ENCODE data around the gene CDHR2. TPM values are rescaled to one million over a fixed set of nuclear protein-coding genes. Genes with fewer than 3 reads are reported as not detected.
"Not testable (repeated sequence)": the region's sequence is repeated elsewhere in the genome, so short reads cannot be mapped to it uniquely, and the experiment has no call there.

CDHR2 gene
- polyA plus RNA-seq, 1 donor, result 0.17 TPM

- DNase-seq, result no peak
Observed at GRCh38 chr5:176570044-176570443, 20.9 kb downstream of the CDHR2 start.

- DNase-seq, result peak; percentile 32
Observed at GRCh38 chr5:176573564-176574296, 24.6 kb downstream of the CDHR2 start.

DNA sequence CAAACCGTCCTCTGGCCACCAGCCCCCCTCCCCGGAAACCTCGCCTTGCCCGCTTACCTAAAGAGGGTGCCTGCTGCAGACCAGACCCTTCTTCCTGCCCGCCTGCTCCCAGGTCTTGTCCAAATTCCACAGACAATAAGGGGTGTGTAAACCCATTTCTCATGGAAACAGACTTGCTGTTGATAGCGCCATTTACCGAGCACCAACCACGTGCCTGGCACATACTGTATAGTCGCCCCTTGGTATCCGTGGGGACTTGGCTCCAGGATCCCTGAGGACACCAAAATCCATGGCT is 25.1 kb downstream of the CDHR2 start:
- no peak for DNase-seq

DNA sequence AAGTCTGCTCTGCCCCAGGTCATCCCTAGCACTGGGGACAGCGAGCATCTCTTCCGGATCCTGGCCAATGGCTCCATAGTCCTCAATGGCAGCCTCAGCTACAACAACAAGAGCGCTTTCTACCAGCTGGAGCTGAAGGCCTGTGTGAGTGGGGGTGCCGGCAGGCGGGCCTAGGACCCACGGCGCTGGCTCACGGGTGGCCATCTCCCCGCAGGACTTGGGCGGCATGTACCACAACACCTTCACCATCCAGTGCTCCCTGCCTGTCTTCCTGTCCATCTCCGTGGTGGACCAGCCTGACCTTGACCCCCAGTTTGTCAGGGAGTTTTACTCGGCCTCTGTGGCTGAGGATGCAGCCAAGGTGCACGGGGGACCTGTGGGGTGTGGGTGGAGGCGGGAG is 25.9 kb downstream of the CDHR2 start:
- DNase-seq, result no peak

DNA sequence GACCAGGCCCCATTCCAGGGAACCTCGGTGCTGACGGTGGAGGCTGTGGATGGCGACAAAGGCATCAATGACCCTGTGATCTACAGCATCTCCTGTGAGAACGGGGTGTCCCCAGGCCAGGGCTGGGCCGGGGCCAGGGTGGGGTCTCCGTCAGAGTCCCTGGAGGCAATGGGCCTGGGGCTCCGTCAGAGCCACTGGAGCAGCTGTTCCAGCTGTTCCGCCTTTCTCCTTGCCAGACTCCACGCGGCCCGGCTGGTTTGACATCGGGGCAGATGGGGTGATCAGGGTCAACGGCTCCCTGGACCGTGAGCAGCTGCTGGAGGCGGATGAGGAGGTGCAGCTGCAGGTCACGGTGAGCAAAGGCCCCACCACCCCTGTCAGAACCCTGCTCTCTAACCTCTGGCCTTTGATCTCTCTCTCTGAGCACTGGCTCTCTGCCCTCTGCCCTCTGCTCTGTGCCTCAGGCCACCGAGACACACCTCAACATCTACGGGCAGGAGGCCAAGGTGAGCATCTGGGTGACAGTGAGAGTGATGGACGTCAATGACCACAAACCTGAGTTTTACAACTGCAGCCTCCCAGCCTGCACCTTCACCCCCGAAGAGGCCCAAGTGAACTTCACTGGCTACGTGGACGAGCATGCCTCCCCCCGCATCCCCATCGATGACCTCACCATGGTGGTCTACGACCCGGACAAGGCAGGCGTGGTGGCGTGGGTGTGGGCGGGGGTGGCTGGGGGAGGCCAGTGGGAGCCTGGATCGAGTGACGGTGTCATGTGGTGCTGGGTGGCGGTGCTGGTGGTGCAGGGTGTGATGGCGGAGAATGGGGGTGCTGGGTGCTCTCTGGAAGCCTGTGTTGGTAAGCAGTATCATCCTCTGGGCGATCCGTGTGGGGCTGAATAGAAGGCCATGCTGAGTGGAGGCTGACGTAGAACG is 26.6 kb downstream of the CDHR2 start:
- DNase-seq, result no peak

DNA sequence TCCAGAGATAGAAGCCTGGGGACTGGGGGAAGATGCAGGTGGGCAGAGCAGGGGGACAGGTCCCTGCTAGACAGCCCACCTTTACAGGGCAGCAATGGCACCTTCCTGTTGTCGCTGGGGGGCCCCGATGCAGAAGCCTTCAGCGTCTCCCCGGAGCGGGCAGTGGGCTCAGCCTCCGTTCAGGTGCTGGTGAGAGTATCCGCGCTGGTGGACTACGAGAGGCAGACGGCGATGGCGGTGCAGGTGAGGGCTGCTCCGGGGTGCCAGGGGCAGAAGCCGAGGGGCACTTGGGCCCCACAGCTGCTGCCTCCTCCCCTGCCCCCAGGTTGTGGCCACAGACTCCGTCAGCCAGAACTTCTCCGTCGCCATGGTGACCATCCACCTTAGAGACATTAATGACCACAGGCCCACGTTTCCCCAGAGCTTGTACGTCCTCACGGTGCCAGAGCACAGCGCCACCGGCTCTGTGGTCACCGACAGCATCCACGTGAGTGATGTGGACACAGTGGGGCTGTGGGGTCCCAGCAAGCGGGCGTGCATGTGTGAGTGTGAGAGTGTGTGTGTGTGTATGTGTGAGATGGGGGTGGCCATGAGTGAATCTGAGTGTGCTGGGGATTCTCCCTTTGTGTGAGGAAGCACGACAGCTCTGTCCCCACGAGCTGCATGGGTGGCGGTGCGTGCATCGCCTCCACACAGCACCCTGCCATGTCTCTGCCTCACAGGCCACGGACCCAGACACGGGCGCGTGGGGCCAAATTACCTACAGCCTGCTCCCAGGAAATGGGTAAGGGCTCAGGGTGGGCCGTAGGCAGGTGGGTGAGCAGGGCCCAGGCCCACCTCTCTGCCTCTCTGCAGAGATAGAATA is 28.4 kb downstream of the CDHR2 start:
- DNase-seq, result no peak

DNA sequence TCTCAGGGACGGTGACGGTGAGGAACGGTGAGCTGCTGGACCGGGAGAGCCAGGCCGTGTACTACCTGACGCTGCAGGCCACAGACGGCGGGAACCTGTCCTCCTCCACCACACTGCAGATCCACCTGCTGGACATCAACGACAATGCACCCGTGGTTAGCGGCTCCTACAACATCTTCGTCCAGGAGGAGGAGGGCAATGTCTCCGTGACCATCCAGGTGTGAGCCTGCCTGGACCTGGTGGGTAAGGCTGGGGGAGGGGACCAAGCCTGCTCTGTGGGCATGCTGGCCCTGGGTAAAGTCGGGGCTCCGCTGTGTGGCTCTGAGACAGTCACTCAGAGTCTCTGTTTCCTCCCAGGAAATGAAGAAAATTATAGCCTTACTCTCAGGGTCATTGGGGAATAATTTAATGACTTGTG is 29.3 kb downstream of the CDHR2 start:
- peak; percentile 20 for DNase-seq

GRCh38 chr5:176579323-176579722 is 30.2 kb downstream of the CDHR2 start:
- no peak for DNase-seq

GRCh38 chr5:176581361-176581760 is 32.2 kb downstream of the CDHR2 start:
- DNase-seq, result no peak

GRCh38 chr5:176583076-176583475 is 33.9 kb downstream of the CDHR2 start:
- DNase-seq, result no peak

- DNase-seq, result no peak
Observed at GRCh38 chr5:176587398-176587797, 38.3 kb downstream of the CDHR2 start.

- DNase-seq, result no peak
Observed at GRCh38 chr5:176588297-176588696, 39.2 kb downstream of the CDHR2 start.

GRCh38 chr5:176589039-176589769 is 40.1 kb downstream of the CDHR2 start:
- DNase-seq, result no peak

- DNase-seq, result no peak
Observed at GRCh38 chr5:176590035-176590717, 41.0 kb downstream of the CDHR2 start.

DNA sequence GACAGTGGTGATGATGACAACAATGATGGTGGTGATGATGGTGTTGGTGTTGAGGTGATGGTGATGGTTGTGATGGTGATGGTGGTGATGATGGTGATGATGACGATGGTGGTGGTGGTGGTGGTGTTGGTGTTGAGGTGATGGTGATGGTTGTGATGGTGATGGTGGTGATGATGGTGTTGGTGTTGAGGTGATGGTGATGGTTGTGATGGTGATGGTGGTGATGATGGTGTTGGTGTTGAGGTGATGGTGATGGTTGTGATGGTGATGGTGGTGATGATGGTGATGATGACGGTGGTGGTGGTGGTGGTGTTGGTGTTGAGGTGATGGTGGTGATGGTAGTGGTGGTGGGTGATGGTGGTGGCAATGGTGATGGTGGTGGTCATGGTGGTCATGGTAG is 42.5 kb downstream of the CDHR2 start:
- not testable (repeated sequence) for DNase-seq

DNA sequence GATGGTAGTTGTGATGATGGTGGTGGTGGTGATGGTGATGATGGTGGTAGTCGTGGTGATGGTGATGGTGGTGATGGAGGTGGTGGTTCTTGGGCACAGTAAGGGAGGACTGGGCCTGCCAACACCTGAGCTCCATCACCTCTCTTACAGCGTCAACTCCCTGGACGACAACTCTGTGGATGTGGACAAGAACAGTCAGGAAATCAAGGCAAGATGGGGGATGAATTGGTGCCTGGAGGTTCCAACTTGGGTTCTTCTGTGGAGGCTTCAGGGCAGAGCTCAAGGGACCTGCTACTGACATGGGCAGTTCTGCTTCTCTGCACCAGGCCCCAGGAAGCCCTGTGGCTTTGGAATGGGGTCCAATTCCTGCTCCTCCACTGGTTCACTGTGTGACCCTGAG is 43.4 kb downstream of the CDHR2 start:
- DNase-seq, result no peak

DNA sequence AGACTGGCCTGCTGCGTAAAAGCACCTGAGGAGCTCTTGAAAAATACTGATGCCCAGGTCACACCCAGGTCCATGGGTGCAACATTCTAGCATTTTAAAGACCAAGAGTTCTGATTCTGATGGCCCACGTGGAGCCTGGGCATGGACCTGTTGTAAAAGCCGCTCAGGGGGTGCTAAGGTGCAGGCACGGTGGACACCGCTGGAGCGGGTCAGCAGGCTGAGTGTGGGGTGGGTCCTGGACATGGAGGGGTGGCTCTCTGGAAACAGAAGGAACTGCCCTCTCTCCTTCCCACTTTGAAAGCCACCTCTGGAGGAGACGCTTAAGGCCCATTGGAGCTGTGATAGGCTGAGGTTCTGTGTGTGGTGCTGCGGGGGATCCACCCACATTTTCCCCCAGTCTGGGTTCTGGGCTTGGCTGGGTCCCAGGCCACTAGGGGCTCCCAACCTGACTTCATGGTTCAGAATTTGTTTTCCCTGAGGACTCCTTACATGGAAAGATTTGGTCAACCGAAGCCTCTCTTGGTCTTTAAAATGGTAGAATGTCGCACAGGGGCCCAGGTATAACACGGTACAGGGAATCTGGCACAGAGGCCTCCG is 44.2 kb downstream of the CDHR2 start:
- no peak for DNase-seq

- DNase-seq, result no peak
Observed at GRCh38 chr5:176594554-176594953, 45.4 kb downstream of the CDHR2 start.

DNA sequence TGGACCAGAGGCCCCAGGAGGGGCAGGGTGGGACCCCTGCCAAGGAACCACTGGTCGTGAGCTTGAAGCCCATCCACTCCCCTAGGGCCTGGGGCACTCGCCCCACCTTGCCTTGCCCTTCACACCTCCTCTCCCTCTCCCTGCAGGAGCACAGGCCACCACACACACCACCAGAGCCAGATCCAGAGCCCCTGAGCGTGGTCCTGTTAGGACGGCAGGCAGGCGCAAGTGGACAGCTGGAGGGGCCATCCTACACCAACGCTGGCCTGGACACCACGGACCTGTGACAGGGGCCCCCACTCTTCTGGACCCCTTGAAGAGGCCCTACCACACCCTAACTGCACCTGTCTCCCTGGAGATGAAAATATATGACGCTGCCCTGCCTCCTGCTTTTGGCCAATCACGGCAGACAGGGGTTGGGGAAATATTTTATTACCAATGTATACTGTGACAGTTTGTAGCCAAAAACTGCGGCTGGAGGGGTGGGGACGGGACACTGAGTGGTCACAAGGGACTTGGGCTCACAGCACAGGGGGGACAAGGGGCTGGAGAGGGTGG is 46.3 kb downstream of the CDHR2 start:
- DNase-seq, result no peak

DNA sequence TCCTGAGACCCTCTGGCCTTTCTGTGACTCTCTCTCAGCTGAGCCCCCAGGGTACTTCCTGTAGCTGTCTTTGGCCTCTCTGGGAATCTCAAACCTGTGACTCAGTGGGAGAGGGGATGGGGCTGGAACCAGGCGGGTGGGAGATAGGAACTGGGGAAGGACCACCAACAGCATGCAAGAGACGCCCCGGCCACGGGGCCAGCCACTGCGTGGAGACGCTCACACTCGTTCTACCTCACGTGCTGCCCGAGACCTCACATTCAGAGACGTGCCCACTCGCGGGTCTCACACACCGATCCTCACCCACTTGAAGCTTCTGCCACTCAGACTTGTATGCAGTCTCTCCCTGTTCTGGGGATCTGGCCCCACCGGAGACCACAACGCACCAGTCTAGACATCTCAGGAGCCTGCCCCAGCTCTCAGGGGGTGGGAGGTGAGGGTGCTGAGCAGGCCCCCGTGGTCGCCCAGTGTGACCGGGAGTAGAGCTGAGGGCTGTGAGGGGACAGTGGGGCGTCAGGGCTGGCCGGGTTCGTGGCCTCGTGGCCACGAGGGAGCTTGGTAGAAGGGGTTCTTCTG is 47.0 kb downstream of the CDHR2 start:
- no peak for DNase-seq
